Measurements from ENCODE around the gene OPCML.

GRCh38 chr11:133064961-133065360, 467.3 kb downstream of the OPCML start:
- TF ChIP-seq CTCF (IDR thresholded peaks at IDR 0.05; ENCODE audit: insufficient read depth, low read length, poor library complexity, severe bottlenecking) = no peak
- no peak for TF ChIP-seq EZH2phosphoT487 (conservative IDR thresholded peaks at IDR 0.05; ENCODE audit: low read length)
